Measurements from ENCODE around the gene GRIFIN. TPM values are rescaled to one million over a fixed set of nuclear protein-coding genes. Genes with fewer than 3 reads are reported as not detected.

The GRIFIN gene
- total and polyA plus RNA-seq, 2 experiments from 2014 or later, result not detected

GRCh38 chr7:2476776-2477446, 713 bp upstream of the GRIFIN start:
- H3K79me2 ChIP-seq, result no peaks in the 10 kb centered on the region
- H3K27me3 ChIP-seq, result no peaks in the 10 kb centered on the region
- no peak overlapping the region for H3K27ac ChIP-seq
- DNase-seq (ENCODE audit: low spot score), result no peak
- TF ChIP-seq EZH2 (IDR thresholded peaks at IDR 0.05; ENCODE audit: borderline replicate concordance) (no peak), EZH2phosphoT487 (IDR thresholded peaks at IDR 0.05; ENCODE audit: low read depth, severe bottlenecking, unreplicated experiment) (no peak)
- TF ChIP-seq, protein P1, sequence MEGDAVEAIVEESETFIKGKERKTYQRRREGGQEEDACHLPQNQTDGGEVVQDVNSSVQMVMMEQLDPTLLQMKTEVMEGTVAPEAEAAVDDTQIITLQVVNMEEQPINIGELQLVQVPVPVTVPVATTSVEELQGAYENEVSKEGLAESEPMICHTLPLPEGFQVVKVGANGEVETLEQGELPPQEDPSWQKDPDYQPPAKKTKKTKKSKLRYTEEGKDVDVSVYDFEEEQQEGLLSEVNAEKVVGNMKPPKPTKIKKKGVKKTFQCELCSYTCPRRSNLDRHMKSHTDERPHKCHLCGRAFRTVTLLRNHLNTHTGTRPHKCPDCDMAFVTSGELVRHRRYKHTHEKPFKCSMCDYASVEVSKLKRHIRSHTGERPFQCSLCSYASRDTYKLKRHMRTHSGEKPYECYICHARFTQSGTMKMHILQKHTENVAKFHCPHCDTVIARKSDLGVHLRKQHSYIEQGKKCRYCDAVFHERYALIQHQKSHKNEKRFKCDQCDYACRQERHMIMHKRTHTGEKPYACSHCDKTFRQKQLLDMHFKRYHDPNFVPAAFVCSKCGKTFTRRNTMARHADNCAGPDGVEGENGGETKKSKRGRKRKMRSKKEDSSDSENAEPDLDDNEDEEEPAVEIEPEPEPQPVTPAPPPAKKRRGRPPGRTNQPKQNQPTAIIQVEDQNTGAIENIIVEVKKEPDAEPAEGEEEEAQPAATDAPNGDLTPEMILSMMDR (IDR thresholded peaks at IDR 0.05; ENCODE audit: poor library complexity), result no peak
- 91% methylated on average over 18 of the region's 25 CpGs for WGBS (ENCODE audit: low lambda C conversion rate, missing lambda C conversion rate)
- no peaks in the 10 kb centered on the region for H3K9me3 ChIP-seq (ENCODE audit: low read depth)
- H2AFZ ChIP-seq, result no peak overlapping the region
- H3K36me3 ChIP-seq (replicated peaks; ENCODE audit: insufficient read depth, low read depth), result no peaks in the 10 kb centered on the region
- no peaks in the 10 kb centered on the region for H4K20me1 ChIP-seq (ENCODE audit: insufficient read depth, poor library complexity, severe bottlenecking)
- H3K4me3 ChIP-seq, result no peak overlapping the region
- H3K4me2 ChIP-seq, result no peak overlapping the region
- no peaks in the 10 kb centered on the region for H3K9me2 ChIP-seq (replicated peaks; ENCODE audit: insufficient read depth)
- H3K4me1 ChIP-seq (ENCODE audit: insufficient read depth), result no peaks in the 10 kb centered on the region

GRCh38 chr7:2475678-2476015, 551 bp downstream of the GRIFIN start:
- H3K4me2 ChIP-seq, result no peak overlapping the region
- no peak overlapping the region for H2AFZ ChIP-seq
- no peaks in the 10 kb centered on the region for H3K79me2 ChIP-seq
- no peaks in the 10 kb centered on the region for H3K36me3 ChIP-seq (replicated peaks; ENCODE audit: insufficient read depth, low read depth)
- H3K27ac ChIP-seq, result no peak overlapping the region
- no peaks in the 10 kb centered on the region for H4K20me1 ChIP-seq (ENCODE audit: insufficient read depth, poor library complexity, severe bottlenecking)
- no peaks in the 10 kb centered on the region for H3K9me2 ChIP-seq (replicated peaks; ENCODE audit: insufficient read depth)
- WGBS (ENCODE audit: low lambda C conversion rate, missing lambda C conversion rate), result 96% methylated on average over 15 of the region's 18 CpGs
- no peak for TF ChIP-seq EZH2 (IDR thresholded peaks at IDR 0.05; ENCODE audit: borderline replicate concordance)
- no peak for TF ChIP-seq EZH2phosphoT487 (IDR thresholded peaks at IDR 0.05; ENCODE audit: low read depth, severe bottlenecking, unreplicated experiment)
- TF ChIP-seq, protein P1 (IDR thresholded peaks at IDR 0.05; ENCODE audit: poor library complexity), result no peak
- no peaks in the 10 kb centered on the region for H3K27me3 ChIP-seq
- DNase-seq (ENCODE audit: low spot score), result no peak
- no peak overlapping the region for H3K4me3 ChIP-seq
- no peaks in the 10 kb centered on the region for H3K4me1 ChIP-seq (ENCODE audit: insufficient read depth)
- H3K9me3 ChIP-seq (ENCODE audit: low read depth), result no peaks in the 10 kb centered on the region

DNA sequence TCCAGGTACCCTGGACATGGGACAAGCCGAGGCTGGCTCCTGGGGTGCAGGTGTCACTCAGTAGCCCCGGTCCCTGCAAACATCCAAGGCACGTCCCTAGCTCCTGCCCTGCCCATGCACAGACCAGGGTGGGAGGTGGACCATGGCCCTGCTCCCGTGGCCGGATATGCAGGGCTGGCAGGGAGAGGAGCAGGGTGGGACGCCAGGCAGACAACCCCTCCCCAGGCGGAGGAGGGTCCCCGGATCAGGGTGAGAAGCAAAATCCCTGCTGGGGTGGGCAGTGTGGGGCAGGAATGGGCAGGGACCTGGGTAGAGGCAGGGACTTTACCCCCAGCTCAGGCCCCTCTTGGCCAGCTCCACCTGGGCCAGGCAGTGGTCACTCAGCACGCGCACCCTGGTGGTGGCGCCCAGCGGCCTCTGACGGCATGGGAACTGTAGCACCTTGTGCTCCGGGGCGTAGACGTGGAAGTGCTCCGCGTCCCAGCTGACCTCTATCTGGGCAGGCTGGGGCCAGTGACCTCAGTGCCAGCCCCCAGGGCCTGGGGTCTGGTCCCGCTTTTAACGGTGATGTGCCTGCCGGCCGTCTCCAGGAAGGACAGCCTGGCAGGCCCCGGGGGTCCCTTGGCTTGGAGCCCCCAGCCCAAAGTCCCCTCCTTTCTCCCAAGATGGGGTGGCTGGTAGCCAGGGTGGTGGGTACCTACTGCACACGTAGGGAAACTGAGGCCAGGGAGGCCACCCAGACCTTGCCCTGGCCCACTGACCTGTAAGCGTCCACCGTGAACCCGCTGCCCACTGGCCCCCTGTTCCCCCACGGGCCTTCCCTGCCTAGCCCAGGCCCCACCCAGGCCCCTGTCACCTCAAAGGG, 1.2 kb downstream of the GRIFIN start:
- Histone ChIP-seq H3K79me2 (no peaks in the 10 kb centered on the region), H3K9me3 (ENCODE audit: low read depth) (no peaks in the 10 kb centered on the region), H3K36me3 (replicated peaks; ENCODE audit: insufficient read depth, low read depth) (no peaks in the 10 kb centered on the region), H2AFZ (no peak overlapping the region), H3K9me2 (replicated peaks; ENCODE audit: insufficient read depth) (no peaks in the 10 kb centered on the region), H3K27ac (no peak overlapping the region), H3K4me3 (no peak overlapping the region), H3K4me1 (ENCODE audit: insufficient read depth) (no peaks in the 10 kb centered on the region), H3K4me2 (no peak overlapping the region), H3K27me3 (no peaks in the 10 kb centered on the region), H4K20me1 (ENCODE audit: insufficient read depth, poor library complexity, severe bottlenecking) (no peaks in the 10 kb centered on the region)
- WGBS (ENCODE audit: low lambda C conversion rate, missing lambda C conversion rate), result 83% methylated on average over 18 of the region's 28 CpGs
- TF ChIP-seq, protein P1 (IDR thresholded peaks at IDR 0.05; ENCODE audit: poor library complexity), result no peak
- TF ChIP-seq EZH2phosphoT487 (IDR thresholded peaks at IDR 0.05; ENCODE audit: low read depth, severe bottlenecking, unreplicated experiment) (no peak), EZH2 (IDR thresholded peaks at IDR 0.05; ENCODE audit: borderline replicate concordance) (no peak)
- DNase-seq (ENCODE audit: low spot score), result peak; percentile 8

Data from hepatocyte (in vitro differentiated cells).